Chondrocyte (in vitro differentiated cells): Measurements from ENCODE around the gene PHOSPHO2. TPM values are rescaled to one million over a fixed set of nuclear protein-coding genes. Genes with fewer than 3 reads are reported as not detected.
A peak's percentile ranks its signal among the peaks of the same experiment; 100 is the strongest.

Experiments used
- DNase-seq: peaks from one replicate; pipeline ENCODE4 v3.0.0; 2021; ENCODE audit warnings: mixed read lengths, low spot score
- H3K27ac Mint-ChIP-seq: one replicate; pipeline ENCODE4 v1.8.0; 2021; ENCODE audit warnings: mild to moderate bottlenecking, moderate library complexity, mixed read lengths; ENCODE audit not compliant: unreplicated experiment
- H3K27me3 Mint-ChIP-seq: 2 replicates; pipeline ENCODE4 v1.8.0; 2021; ENCODE audit warnings: low read depth, mixed read lengths
- H3K36me3 Mint-ChIP-seq: 2 replicates; pipeline ENCODE4 v1.8.0; 2021; ENCODE audit warnings: low read depth, mixed read lengths
- H3K4me1 Mint-ChIP-seq: 2 replicates; pipeline ENCODE4 v1.8.0; 2021; ENCODE audit warnings: low read depth, mild to moderate bottlenecking, mixed read lengths
- H3K4me3 Mint-ChIP-seq: one replicate; pipeline ENCODE4 v1.8.0; 2021; ENCODE audit warnings: mild to moderate bottlenecking, moderate library complexity, mixed read lengths; ENCODE audit not compliant: unreplicated experiment
- H3K9me3 Mint-ChIP-seq: 2 replicates; pipeline ENCODE4 v1.8.0; 2021; ENCODE audit warnings: low read depth, mixed read lengths
- CTCF ChIP-seq: fragments of 200-600 bp; sonication (generic); IDR thresholded peaks from 2 replicates; pipeline ENCODE4 v1.5.0; 2021; ENCODE audit warnings: antibody characterized with exemption, mild to moderate bottlenecking, moderate library complexity
- total RNA-seq: library from RNA; stranded (reverse); gene quantifications from 3 replicates; pipeline ENCODE4 v1.2.1, GENCODE V29; 2021

Gene PHOSPHO2
- total RNA-seq, 1 donor from 2014 or later = 3.3 TPM

GRCh38 chr2:169664600-169664977 lies 29.7 kb upstream of the PHOSPHO2 start:
- no peak overlapping the region for H3K4me3 Mint-ChIP-seq
- H3K9me3 Mint-ChIP-seq = no peaks in the 10 kb centered on the region
- no peak for TF ChIP-seq CTCF
- peak overlapping the region; percentile 34 for H3K27ac Mint-ChIP-seq
- no peak for DNase-seq
- H3K4me1 Mint-ChIP-seq = peaks cover 6% of the 10 kb centered on the region
- H3K36me3 Mint-ChIP-seq = peaks cover 2% of the 10 kb centered on the region
- H3K27me3 Mint-ChIP-seq = no peaks in the 10 kb centered on the region

GRCh38 chr2:169664978-169665930 lies 29.0 kb upstream of the PHOSPHO2 start:
- Mint-ChIP-seq H3K27ac (peak overlapping the region; percentile 34), H3K27me3 (no peaks in the 10 kb centered on the region), H3K4me1 (peaks cover 6% of the 10 kb centered on the region), H3K4me3 (no peak overlapping the region), H3K36me3 (no peaks in the 10 kb centered on the region), H3K9me3 (no peaks in the 10 kb centered on the region)
- no peak for TF ChIP-seq CTCF
- no peak for DNase-seq

GRCh38 chr2:169667583-169667982 lies 26.7 kb upstream of the PHOSPHO2 start:
- no peak for DNase-seq
- no peak overlapping the region for H3K27ac Mint-ChIP-seq
- no peaks in the 10 kb centered on the region for H3K9me3 Mint-ChIP-seq
- peaks cover 6% of the 10 kb centered on the region for H3K4me1 Mint-ChIP-seq
- no peak for TF ChIP-seq CTCF
- no peak overlapping the region for H3K4me3 Mint-ChIP-seq
- H3K27me3 Mint-ChIP-seq = no peaks in the 10 kb centered on the region
- H3K36me3 Mint-ChIP-seq = no peaks in the 10 kb centered on the region

GRCh38 chr2:169670215-169670651 lies 24.0 kb upstream of the PHOSPHO2 start:
- Mint-ChIP-seq H3K9me3 (no peaks in the 10 kb centered on the region), H3K36me3 (no peaks in the 10 kb centered on the region), H3K27ac (no peak overlapping the region), H3K4me3 (no peak overlapping the region), H3K27me3 (no peaks in the 10 kb centered on the region), H3K4me1 (no peaks in the 10 kb centered on the region)
- no peak for DNase-seq
- TF ChIP-seq CTCF = no peak

GRCh38 chr2:169670937-169671336 lies 23.3 kb upstream of the PHOSPHO2 start:
- no peak for TF ChIP-seq CTCF
- Mint-ChIP-seq H3K27me3 (no peaks in the 10 kb centered on the region), H3K4me3 (no peak overlapping the region), H3K36me3 (no peaks in the 10 kb centered on the region), H3K27ac (no peak overlapping the region), H3K4me1 (no peaks in the 10 kb centered on the region), H3K9me3 (no peaks in the 10 kb centered on the region)
- no peak for DNase-seq
